ENCODE results near the gene PANK3. TPM values are rescaled to one million over a fixed set of nuclear protein-coding genes. Genes with fewer than 3 reads are reported as not detected.

Gene PANK3
- total RNA-seq, 6 experiments from 2014 or later = 29.3 to 44.7 (median 33.3) TPM

- no peak overlapping the region for H3K4me3 Mint-ChIP-seq
- peaks cover 19% of the 10 kb centered on the region for H3K36me3 Mint-ChIP-seq (ENCODE audit: low read depth)
- H3K27me3 Mint-ChIP-seq (ENCODE audit: insufficient read depth) = no peaks in the 10 kb centered on the region
- no peaks in the 10 kb centered on the region for H3K9me3 Mint-ChIP-seq
- no peak for DNase-seq
- H3K4me1 Mint-ChIP-seq (ENCODE audit: low read depth) = peaks cover 6% of the 10 kb centered on the region; the same call in 1 of the 2 replicates
- TF ChIP-seq CTCF (IDR thresholded peaks at IDR 0.05) = no peak
- no peak overlapping the region for H3K27ac Mint-ChIP-seq
These were observed 10.4 kb downstream of the PANK3 start for GRCh38 chr5:168568738-168569137.

- no peaks in the 10 kb centered on the region for H3K27me3 Mint-ChIP-seq (ENCODE audit: insufficient read depth)
- H3K9me3 Mint-ChIP-seq = no peaks in the 10 kb centered on the region
- peaks cover 33% of the 10 kb centered on the region for H3K36me3 Mint-ChIP-seq (ENCODE audit: low read depth)
- peak overlapping the region; percentile 10; the same call in 1 of the 2 replicates for H3K27ac Mint-ChIP-seq
- TF ChIP-seq CTCF (IDR thresholded peaks at IDR 0.05) = no peak
- no peak for DNase-seq
- H3K4me3 Mint-ChIP-seq = no peak overlapping the region
- H3K4me1 Mint-ChIP-seq (ENCODE audit: low read depth) = peaks cover 7% of the 10 kb centered on the region; the same call in 1 of the 2 replicates
These were observed 15.2 kb downstream of the PANK3 start for GRCh38 chr5:168563959-168564358.

- Mint-ChIP-seq H3K36me3 (ENCODE audit: low read depth) (peaks cover 24% of the 10 kb centered on the region), H3K27ac (no peak overlapping the region), H3K4me3 (no peak overlapping the region), H3K27me3 (ENCODE audit: insufficient read depth) (no peaks in the 10 kb centered on the region), H3K9me3 (no peaks in the 10 kb centered on the region), H3K4me1 (ENCODE audit: low read depth) (peaks cover 7% of the 10 kb centered on the region; the same call in 1 of the 2 replicates)
- DNase-seq = no peak
- no peak for TF ChIP-seq CTCF (IDR thresholded peaks at IDR 0.05)
These were observed 16.9 kb downstream of the PANK3 start for GRCh38 chr5:168562279-168562678.

- H3K9me3 Mint-ChIP-seq = no peaks in the 10 kb centered on the region
- peaks cover 54% of the 10 kb centered on the region for H3K36me3 Mint-ChIP-seq (ENCODE audit: low read depth)
- no peak overlapping the region for H3K4me3 Mint-ChIP-seq
- no peaks in the 10 kb centered on the region for H3K27me3 Mint-ChIP-seq (ENCODE audit: insufficient read depth)
- no peak overlapping the region for H3K27ac Mint-ChIP-seq
- peaks cover 25% of the 10 kb centered on the region for H3K4me1 Mint-ChIP-seq (ENCODE audit: low read depth)
- no peak for TF ChIP-seq CTCF (IDR thresholded peaks at IDR 0.05)
- no peak for DNase-seq
These were observed 21.8 kb downstream of the PANK3 start for GRCh38 chr5:168557389-168557788.

- TF ChIP-seq CTCF (IDR thresholded peaks at IDR 0.05) = no peak
- no peak overlapping the region for H3K27ac Mint-ChIP-seq
- DNase-seq = no peak
- peaks cover 47% of the 10 kb centered on the region for H3K36me3 Mint-ChIP-seq (ENCODE audit: low read depth)
- H3K4me3 Mint-ChIP-seq = no peak overlapping the region
- H3K9me3 Mint-ChIP-seq = no peaks in the 10 kb centered on the region
- H3K4me1 Mint-ChIP-seq (ENCODE audit: low read depth) = peaks cover 32% of the 10 kb centered on the region
- H3K27me3 Mint-ChIP-seq (ENCODE audit: insufficient read depth) = no peaks in the 10 kb centered on the region
These were observed 25.6 kb downstream of the PANK3 start for GRCh38 chr5:168553377-168554130.

All from HFFc6 (cell line).